RKO (cell line): Measurements from ENCODE around the gene FBN3.
"Not testable (repeated sequence)": the region's sequence is repeated elsewhere in the genome, so short reads cannot be mapped to it uniquely, and the experiment has no call there.

Source experiments
- DNase-seq: peaks from one replicate; pipeline ENCODE4 v3.0.0-alpha.2; 2016; ENCODE audit warnings: low spot score

Gene FBN3

GRCh38 chr19:8056533-8056932 is 92.9 kb downstream of the FBN3 start:
- DNase-seq: no peak

DNA sequence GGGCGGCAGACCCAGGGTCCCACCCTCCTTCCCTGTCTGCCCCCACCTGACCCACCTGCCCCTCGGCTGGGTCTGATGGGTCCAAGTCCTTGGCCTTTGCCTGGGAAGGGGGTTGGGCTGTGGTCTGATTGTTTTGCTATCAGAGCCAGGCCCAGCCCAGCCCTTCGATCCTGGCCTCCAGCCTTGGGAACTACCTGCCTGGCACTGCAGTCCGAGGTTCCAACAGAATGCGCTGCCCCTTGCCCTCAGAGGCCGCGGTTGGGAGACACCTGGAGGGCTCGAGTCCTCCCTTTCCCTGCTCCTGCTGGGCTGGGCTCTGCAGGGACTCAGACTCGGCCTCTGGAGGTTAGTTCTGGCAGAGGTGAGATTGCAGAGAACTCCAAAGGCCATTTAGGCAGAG is 95.2 kb downstream of the FBN3 start:
- no peak for DNase-seq

- DNase-seq: no peak
These were observed 96.9 kb downstream of the FBN3 start, which contains the start of gene CCL25 for GRCh38 chr19:8052464-8052859. Gene CCL25 (plus strand): TSS chr19:8052760. CDS start chr19:8053050, 290 bp downstream.

DNA sequence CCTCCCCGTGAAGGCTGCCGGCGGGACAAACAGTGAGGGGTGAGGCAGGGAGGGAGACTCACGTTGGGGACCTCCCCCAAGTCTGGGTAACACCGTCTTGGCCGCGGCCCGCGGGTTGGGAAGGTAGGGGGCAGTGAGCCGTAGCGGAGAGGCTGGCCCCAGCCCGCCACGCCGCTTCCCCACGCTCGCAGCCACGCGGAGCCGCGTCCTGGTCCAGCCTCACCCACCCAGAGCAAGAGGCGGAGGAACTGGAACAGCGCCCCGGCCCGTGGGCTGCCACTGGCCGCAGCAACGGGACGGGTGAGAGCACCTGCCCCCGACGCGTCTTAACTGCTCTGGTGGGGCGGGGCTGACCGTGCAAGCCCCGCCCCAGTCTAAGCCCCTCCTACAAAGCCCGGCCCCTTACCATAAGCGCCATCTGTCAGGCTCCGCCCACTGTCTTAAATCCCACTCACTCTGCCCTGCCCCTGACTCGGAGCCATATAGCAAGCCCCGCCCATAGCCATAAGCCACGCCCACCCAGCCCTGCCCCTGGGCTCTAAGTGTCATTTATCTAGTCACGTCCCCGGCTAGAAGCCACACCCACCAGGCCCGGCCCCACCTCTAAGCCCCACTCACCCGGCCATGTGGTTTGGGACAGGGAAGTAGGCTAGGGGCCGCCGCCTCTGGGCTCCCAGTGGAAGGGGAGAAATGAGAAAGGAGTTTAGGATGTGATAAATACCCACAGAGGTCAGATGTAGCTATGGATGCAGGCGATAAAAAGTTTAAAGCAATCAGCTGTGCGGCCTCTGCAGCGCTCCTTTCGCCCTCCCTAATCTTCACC is 98.9 kb downstream of the FBN3 start:
- peak; percentile 59 for DNase-seq

- DNase-seq: no peak
These were observed 102.7 kb downstream of the FBN3 start for GRCh38 chr19:8046569-8047165.

GRCh38 chr19:8045872-8046568 is 103.4 kb downstream of the FBN3 start:
- no peak for DNase-seq

GRCh38 chr19:8044018-8044417 is 105.4 kb downstream of the FBN3 start:
- no peak for DNase-seq

GRCh38 chr19:8042900-8043299 is 106.5 kb downstream of the FBN3 start:
- no peak for DNase-seq

DNA sequence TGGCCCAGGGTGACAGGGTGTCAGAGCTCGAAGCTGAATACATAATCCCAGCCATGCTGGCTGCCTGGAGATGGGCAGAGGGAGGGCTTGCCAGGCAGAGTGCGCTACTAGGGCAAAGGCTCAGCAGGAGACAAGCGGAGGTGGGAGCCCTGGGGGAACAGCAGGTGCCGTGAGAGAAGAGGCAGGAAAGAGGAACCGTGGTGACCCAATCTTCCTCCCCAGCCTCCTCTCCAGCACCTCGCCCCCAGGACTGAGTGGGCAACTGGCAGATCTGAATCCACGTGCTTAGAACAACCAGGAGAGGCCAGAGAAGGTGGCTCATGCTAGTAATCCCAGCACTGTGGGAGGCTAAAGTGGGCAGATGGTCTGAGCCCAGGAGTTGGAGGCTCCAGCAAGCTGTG is 107.9 kb downstream of the FBN3 start:
- DNase-seq: no peak

GRCh38 chr19:8039231-8039630 is 110.2 kb downstream of the FBN3 start:
- DNase-seq: no peak

DNA sequence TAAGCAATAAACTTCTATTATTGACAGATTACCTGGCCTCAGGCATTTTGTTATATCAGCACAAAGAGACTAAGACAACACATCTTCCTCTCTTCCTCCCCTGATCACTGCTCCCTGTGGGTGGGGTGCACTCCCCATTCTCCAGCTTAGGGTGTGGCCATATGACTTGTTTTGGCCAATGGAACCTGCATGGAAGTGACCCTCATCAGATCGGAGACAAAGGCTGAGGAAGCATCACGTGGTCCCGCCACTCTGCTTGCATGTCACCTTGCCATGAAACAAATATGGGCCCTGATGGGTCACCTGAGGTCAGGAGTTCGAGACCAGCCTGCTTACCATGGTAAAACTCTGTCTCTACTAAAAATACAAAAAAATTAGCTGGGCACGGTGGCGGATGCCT is 110.6 kb downstream of the FBN3 start:
- DNase-seq: no peak

DNA sequence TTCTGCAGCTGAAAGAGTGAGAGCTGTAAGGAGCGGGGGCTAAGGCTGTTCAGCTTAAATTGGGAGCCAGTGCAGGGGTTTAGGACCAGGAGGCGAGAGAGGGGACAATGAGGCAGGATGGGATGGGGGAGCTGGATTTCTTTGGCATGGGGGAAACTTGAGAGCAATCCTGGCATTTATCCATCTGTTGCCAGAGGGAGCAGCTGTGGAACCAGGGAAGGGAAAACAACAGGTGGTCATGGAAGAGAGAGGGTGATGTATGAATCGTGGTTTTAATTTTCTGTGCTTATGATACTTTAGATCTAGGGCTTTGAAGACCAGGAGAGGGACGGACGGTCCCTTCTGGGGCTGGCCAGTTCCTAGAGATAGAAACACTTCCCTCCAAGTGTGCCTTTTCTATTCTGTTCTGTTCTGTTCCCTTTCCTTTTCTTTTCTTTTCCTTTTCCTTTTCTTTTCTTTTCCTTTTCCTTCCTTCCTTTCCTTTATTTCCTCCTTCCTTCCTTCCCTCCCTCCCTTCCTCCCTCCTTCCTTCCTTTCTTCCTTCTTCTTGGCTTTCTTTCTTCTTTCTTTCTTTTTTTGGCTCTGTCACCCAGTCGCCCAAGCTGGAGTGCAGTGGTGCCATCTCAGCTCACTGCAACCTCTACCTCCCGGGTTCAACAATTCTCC is 112.8 kb downstream of the FBN3 start:
- no peak for DNase-seq

DNA sequence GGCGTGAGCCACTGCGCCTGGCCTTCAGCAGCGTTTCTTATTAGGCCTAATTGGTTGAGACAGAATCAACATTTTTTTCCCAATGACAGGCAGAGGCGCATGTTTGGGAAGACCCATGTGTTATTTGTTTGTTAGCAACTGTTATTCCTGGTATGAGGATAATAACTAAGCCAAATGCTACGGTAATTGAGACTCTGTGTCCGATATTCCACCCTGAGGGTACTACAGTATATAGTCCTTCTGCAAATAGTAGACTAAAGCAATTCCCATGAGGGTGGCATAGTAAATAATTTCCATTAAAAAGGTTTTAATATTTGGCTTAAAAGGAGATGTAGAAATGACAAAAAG is 115.2 kb downstream of the FBN3 start:
- no peak for DNase-seq

DNA sequence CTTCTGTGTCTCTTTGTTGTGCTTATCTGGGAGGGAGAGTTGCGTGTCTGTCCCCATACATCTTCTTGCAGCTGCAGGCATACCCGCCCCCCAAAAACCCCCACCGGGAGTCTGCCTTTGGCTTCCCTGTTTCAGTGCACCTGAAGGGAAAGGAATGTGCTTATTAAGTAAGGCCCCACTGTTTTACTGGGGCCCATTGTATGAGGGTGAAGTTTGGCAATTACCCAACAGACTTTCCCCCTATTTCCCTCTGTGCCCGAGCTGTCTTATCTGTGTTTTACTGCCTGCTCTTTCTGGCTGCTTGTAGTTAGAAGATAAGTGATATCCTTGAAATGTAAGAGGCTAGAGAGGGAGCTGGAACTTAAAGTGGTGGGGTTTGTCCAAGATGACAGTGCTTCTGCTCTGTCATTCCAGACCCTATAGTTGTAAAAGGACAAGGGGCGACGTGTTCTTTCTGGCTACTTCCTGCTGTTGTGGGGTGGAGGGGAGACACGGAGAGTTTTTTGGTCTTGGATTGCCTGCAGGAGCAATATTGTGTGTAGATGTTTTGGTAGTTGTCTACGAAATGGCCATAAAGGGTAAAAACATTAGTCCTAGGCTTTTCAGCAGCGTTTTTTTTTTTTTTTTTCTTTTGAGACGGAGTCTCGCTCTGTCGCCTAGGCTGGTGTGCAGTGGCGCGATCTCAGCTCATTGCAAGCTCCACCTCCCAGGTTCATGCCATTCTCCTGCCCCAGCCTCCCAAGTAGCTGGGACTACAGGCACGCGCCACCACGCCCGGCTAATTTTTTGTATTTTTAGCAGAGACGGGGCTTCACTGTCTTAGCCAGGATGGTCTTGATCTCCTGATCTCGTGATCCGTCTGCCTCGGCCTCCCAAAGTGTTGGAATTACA is 115.9 kb downstream of the FBN3 start:
- not testable (repeated sequence) for DNase-seq

- no peak for DNase-seq
These were observed 118.4 kb downstream of the FBN3 start for GRCh38 chr19:8030960-8031359.

DNA sequence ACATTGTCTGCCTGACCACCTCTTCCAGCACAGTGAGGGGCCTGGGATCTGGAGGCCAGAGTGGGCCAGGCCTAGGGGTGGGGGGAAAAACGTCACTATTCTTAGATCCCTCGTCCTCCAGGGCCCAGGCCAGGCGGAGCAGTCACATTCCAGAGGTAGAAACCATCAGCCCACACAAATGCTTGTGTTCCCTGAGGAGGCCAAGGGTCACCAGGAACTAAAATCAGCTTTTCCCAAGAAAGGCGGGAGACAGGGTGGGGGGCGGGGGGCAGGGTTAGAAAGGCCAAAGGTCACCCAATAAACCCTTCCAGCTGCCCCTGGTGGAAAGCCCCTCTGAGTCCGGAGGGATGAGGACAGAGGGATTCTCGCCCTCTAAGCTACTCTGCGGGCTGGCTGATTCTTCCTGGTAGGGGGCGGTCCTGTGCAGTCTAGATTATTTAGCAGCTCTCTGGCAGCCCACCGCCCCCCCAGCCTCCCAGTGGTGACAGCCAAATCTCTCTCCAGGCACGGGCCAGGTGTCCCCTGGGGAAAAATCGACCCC is 120.4 kb downstream of the FBN3 start:
- no peak for DNase-seq

GRCh38 chr19:8025316-8025715 is 124.1 kb downstream of the FBN3 start:
- DNase-seq: no peak

DNA sequence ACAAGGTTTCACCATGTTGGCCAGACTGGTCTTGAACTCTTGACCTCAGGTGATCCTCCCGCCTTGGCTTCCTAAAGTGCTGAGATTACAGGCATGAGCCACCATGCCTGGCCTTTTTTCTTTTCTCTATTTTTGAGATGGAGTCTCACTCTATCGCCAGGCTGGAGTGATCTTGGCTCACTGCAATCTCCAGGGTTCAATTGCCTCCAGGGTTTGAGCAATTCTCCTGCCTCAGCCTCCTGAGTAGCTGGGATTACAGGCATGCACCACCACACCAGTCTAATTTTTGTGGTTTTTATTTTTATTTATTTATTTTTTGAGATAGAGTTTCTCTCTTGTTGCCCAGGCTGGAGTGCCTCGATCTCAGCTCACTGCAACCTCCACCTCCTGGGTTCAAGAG is 125.1 kb downstream of the FBN3 start:
- not testable (repeated sequence) for DNase-seq

DNA sequence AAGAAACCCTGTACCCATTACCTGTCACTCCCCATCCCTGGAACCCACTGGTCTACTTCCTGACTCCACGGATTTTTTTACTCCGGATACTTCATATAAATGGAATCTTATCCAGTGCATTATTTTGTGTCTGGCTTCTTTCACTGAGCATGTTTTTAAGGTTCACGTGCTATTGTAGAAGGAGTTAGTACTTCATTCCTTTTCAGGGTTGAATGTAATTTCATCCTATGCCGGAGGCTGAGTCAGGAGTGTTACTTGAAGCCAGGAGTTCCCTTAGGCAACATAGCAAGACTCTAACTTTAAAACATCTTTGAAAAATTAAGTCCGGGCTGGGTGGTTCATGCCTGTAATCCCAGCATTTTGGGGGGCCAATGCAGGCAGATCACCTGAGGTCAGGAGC is 126.0 kb downstream of the FBN3 start:
- no peak for DNase-seq

DNA sequence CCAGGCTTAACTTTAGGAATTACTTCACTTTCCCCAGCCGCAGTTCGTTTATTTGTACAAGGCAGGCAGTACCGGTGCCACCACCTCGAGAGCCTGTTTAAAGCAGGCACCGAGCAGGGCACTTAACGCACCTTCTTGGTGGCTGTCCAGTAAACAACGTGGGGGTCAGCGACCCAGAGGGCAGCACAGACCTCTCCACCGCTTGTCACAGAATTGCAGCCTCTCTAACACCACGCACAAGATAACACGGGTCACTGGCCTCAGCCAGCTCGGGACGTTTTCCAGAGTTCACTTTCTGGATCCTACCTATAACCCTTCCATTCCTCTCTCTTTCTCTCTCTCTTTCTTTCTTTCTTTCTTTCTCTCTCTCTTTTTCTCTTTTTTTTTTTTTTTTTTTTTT is 127.1 kb downstream of the FBN3 start:
- DNase-seq: no peak

GRCh38 chr19:8021374-8021773 is 128.0 kb downstream of the FBN3 start:
- no peak for DNase-seq
